Measurements from ENCODE around the gene ABCF3. TPM values are rescaled to one million over a fixed set of nuclear protein-coding genes. Genes with fewer than 3 reads are reported as not detected.
A peak's percentile ranks its signal among the peaks of the same experiment; 100 is the strongest.
"Not testable (repeated sequence)": the region's sequence is repeated elsewhere in the genome, so short reads cannot be mapped to it uniquely, and the experiment has no call there.

ABCF3 gene, protein sequence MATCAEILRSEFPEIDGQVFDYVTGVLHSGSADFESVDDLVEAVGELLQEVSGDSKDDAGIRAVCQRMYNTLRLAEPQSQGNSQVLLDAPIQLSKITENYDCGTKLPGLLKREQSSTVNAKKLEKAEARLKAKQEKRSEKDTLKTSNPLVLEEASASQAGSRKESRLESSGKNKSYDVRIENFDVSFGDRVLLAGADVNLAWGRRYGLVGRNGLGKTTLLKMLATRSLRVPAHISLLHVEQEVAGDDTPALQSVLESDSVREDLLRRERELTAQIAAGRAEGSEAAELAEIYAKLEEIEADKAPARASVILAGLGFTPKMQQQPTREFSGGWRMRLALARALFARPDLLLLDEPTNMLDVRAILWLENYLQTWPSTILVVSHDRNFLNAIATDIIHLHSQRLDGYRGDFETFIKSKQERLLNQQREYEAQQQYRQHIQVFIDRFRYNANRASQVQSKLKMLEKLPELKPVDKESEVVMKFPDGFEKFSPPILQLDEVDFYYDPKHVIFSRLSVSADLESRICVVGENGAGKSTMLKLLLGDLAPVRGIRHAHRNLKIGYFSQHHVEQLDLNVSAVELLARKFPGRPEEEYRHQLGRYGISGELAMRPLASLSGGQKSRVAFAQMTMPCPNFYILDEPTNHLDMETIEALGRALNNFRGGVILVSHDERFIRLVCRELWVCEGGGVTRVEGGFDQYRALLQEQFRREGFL
- 52.1 and 65.6 TPM in 2 replicates for total RNA-seq (2014; rRNA removed; shearing (Covaris generic); ENCODE audit: low replicate concordance)

DNA sequence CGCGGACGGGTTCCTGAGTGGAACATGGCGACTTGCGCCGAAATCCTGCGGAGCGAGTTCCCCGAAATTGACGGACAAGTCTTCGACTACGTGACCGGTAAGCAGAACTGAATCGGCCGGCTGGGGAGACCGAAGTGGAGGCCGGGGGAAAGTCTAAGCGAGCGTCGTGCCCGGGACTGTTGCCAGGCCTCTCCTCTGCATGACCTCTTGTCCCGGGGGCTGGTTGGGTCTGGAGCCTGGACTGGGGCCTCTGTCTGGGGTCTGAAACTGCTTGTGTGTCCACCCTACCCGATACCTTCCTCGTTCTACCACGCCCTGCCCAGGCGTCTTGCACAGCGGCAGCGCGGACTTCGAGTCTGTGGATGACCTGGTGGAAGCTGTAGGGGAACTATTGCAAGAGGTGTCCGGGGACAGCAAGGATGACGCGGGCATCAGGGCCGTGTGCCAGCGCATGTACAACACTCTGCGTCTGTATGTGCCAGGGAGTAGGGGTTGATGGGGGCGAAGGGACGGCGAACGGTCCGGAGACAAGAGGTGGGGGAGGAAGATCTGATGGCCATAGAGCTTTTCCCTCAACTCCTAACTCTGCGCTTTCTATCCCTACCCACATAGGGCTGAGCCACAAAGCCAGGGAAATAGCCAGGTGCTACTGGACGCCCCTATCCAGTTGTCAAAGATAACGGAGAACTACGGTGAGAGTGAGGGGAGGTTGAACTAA, at the start of gene ABCF3:
ABCF3 (plus strand) TSS at position 16 of the 718 bp plus-strand sequence; CDS start at position 25, 9 bp downstream.
- DNase-seq (ENCODE audit: low read depth): no peak
- in situ Hi-C loops (cut with HindIII; ENCODE audit: low pct_unique_long_range_greater_than_20kb, low sequenced_read_pairs): no loop called here

DNA sequence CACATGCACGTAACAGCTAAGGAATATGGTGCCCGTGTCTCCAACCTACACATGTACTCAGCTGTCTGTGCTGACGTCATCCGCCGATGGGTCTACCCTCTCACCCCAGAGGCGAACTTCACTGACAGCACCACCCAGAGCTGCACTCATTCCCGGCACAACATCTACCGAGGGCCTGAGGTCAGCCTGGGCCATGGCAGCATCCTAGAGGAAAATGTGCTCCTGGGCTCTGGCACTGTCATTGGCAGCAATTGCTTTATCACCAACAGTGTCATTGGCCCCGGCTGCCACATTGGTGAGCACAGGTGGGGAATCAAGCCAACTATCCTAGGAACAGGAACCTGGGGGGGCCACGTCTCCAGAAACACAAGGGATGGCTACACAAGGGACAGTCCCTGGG, 45.6 kb upstream of the ABCF3 start:
- DNase-seq (ENCODE audit: low read depth): no peak
- in situ Hi-C loops (cut with HindIII; ENCODE audit: low pct_unique_long_range_greater_than_20kb, low sequenced_read_pairs): no loop called here

DNA sequence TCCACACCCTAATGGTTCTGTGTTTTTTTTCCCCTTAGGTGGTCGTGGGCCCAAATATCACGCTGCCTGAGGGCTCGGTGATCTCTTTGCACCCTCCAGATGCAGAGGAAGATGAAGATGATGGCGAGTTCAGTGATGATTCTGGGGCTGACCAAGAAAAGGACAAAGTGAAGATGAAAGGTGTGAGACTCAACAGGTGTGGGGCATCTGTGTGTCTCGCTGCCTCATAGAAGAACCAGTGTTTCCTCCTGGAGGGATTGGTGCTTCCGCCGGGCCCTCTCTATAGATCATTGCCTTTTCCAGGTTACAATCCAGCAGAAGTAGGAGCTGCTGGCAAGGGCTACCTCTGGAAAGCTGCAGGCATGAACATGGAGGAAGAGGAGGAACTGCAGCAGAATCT, 43.8 kb upstream of the ABCF3 start:
- no peak for DNase-seq (ENCODE audit: low read depth)
- in situ Hi-C loops (cut with HindIII; ENCODE audit: low pct_unique_long_range_greater_than_20kb, low sequenced_read_pairs): no loop called here

DNA sequence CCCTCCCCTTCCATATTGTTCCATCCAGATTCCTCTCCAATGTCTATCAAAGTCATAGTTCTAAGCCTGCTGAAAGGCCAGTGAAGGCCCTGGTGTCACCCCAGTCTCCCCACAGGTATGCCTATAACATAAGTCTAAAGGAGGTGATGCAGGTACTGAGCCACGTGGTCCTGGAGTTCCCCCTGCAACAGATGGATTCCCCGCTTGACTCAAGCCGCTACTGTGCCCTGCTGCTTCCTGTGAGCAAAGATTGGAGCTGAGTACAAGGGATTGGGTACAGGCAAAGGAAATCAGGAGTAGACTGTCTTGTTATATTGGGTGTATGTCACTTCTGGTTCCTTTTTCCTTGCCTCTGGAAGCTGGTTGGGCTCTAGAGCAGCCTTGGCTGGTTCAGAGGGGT, 42.7 kb upstream of the ABCF3 start:
- in situ Hi-C loops (cut with HindIII; ENCODE audit: low pct_unique_long_range_greater_than_20kb, low sequenced_read_pairs): no loop called here
- DNase-seq (ENCODE audit: low read depth): no peak

DNA sequence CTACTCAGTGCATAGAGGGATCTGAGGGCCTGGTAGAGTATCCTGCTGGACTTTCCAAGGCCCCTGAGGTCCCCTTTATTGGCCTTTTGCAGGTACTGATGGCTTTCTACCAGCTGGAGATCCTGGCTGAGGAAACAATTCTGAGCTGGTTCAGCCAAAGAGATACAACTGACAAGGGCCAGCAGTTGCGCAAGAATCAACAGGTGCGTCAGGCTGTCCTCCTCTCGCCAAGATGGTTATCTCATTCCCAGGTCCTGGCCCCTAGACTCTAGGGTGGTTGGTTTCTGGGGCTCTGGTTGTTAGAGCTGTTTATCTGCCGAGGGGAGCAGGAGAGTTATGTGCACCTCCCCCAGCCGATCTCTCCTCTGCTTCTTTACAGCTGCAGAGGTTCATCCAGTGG, 41.5 kb upstream of the ABCF3 start:
- no peak for DNase-seq (ENCODE audit: low read depth)
- in situ Hi-C loops (cut with HindIII; ENCODE audit: low pct_unique_long_range_greater_than_20kb, low sequenced_read_pairs): no loop called here

- in situ Hi-C loops (cut with HindIII; ENCODE audit: low pct_unique_long_range_greater_than_20kb, low sequenced_read_pairs): no loop called here
- DNase-seq (ENCODE audit: low read depth): peak; percentile 92
Observed at GRCh38 chr3:184145111-184145524, 40.9 kb upstream of the ABCF3 start.

DNA sequence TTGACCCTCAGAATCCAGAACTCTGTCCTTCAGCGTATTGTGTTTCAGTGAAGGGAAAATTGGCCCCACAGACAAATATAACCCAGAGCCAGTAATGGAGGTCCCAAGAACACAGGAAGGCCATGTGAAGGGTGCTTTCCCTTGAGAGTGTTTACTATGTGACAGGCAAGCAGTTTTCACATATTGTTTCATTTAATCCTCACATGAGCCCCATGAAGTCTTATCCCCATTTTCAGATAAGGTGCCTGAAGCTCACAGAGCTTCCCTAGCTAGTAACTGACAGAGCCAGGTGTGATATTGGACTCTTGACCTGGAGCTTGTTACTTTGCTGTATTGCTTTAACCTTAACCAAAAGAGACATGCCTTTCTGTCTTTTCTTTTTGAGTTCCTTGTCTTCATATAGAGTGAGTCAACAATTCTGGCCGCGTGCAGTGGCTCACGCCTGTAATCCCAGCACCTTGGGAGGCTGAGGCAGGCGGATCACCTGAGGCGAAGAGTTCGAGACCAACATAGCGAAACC, 40.2 kb upstream of the ABCF3 start:
- no peak for DNase-seq (ENCODE audit: low read depth)
- in situ Hi-C loops (cut with HindIII; ENCODE audit: low pct_unique_long_range_greater_than_20kb, low sequenced_read_pairs): no loop called here

GRCh38 chr3:184148076-184148475, 37.9 kb upstream of the ABCF3 start:
- DNase-seq (ENCODE audit: low read depth): no peak
- in situ Hi-C loops (cut with HindIII; ENCODE audit: low pct_unique_long_range_greater_than_20kb, low sequenced_read_pairs): no loop called here

GRCh38 chr3:184149123-184149522, 36.9 kb upstream of the ABCF3 start:
- DNase-seq (ENCODE audit: low read depth): no peak
- in situ Hi-C loops (cut with HindIII; ENCODE audit: low pct_unique_long_range_greater_than_20kb, low sequenced_read_pairs): no loop called here

GRCh38 chr3:184149770-184150169, 36.2 kb upstream of the ABCF3 start:
- DNase-seq (ENCODE audit: low read depth): peak; percentile 39
- in situ Hi-C loops (cut with HindIII; ENCODE audit: low pct_unique_long_range_greater_than_20kb, low sequenced_read_pairs): not testable (repeated sequence)

DNA sequence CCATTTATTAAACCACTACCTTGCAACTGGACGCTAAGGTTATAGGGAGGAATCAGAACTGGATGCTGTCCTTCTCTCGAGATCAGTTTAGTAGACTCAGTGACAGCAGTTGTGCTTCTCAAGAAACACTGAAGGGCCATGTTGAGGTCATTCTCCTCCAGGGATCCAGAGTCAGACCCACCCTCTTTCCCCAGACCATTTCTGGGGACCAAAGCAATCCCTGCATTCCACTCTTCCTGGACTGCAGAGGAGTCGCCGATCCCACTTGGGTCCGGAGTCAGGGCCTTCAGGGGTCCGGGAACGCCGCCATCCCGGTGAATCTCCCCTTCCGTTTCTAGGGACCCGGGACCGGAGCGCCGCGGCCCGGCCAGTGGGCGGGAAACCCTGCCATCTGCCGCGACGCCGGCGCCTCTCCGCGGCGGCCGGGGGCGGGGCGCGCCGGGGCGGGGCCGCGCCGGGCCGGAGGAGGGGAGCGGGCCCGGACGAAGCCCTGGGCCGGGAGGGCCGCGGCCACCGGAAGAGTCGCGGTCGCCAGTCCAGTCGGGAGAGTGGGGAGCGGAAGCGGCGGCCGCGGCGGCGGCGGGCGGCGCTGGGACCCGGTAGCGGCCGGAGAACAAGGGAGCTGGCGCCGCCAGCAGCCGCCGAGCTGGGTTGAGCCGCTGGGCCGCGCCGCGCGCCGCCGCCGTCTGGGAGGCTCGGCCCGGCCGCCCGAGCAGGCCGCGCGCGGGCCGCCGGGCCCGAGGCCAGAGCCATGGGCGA, 30.9 kb upstream of the ABCF3 start, which contains the start of gene DVL3:
DVL3 (plus strand) TSS at position 493 of the 759 bp plus-strand sequence; CDS start at position 752, 259 bp downstream.
- peak; percentile 70 for DNase-seq (ENCODE audit: low read depth)
- in situ Hi-C loops (cut with HindIII; ENCODE audit: low pct_unique_long_range_greater_than_20kb, low sequenced_read_pairs): no loop called here

DNA sequence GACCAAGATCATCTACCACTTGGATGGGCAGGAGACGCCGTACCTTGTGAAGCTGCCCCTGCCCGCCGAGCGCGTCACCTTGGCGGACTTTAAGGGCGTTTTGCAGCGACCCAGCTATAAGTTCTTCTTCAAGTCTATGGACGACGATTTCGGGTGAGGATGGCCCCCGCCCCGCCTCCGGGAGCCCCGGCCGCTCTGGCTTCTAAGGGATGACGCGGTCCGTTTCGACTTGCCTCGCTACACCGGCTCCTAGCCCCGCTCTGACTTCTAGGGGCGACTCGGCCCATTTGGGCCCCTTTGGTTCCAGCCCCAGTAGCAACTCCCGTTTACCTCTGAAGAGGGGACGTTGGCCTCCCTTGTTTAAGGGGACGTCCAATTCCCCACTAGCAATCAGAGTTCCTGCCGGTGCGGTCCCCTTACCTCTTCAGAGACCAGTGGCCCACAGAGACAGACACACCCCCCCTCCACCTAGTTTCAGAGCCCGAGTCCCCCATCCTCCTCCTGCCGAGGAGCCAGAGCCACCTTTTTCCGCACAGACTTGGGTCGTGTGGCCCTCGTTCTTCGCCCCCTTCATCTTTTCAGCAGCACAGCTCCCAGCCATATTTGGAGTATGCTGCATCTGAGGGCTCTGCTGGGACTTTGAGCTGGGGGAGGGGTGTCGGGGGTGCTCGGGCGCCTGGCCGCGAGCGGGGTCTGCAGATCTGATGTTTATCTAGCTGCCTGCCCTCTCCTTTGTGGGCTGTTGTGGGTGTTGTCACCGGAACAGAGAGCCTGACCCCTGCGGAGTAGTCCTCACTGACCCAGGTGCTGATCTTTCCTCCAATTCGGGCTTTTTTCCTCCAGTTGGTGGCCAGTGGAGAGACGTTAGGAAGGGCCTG, 30.1 kb upstream of the ABCF3 start:
- in situ Hi-C loops (cut with HindIII; ENCODE audit: low pct_unique_long_range_greater_than_20kb, low sequenced_read_pairs): no loop called here
- DNase-seq (ENCODE audit: low read depth): peak; percentile 41

DNA sequence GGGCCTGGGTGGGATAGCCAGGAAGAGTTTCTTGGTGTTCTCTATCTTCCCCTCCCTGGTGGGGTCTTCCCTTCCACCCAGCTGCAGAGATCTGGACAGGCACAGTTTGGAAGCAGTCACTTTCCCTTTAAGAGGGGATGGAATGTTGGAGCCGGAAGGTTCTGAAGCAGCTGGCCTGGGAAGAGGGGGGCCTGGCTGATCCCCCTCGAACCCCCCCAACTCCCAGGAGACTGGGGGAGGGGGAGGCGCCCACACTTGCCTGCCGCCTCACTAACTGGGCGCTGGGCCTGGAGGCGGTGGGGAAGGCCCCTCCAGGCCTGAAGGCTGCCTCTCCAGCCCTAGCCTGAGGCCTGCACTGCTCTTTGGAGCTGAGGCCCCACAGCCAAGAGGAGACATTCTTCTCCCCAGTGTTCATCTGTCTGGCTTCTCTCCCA, 29.5 kb upstream of the ABCF3 start:
- DNase-seq (ENCODE audit: low read depth): no peak
- in situ Hi-C loops (cut with HindIII; ENCODE audit: low pct_unique_long_range_greater_than_20kb, low sequenced_read_pairs): no loop called here

DNA sequence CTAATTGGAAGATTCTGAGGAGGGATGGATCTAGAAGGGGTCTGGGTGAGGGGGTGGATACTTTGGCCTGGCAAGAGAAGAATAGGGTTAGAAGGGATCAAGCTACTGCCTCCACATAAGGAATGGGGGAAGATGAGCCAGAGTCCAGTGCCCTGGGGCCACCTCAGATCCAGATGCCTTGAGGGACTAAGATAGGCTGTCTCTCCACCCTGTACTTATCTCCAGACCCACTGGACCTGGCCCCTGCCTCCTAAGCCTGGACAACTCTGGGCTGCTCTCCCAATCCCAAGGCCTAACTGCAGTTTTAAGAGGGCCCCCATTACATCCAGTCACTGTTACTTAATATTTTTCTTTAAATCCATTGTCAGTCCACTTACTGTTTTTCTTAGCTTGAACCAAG, 28.8 kb upstream of the ABCF3 start:
- no peak for DNase-seq (ENCODE audit: low read depth)
- in situ Hi-C loops (cut with HindIII; ENCODE audit: low pct_unique_long_range_greater_than_20kb, low sequenced_read_pairs): no loop called here

DNA sequence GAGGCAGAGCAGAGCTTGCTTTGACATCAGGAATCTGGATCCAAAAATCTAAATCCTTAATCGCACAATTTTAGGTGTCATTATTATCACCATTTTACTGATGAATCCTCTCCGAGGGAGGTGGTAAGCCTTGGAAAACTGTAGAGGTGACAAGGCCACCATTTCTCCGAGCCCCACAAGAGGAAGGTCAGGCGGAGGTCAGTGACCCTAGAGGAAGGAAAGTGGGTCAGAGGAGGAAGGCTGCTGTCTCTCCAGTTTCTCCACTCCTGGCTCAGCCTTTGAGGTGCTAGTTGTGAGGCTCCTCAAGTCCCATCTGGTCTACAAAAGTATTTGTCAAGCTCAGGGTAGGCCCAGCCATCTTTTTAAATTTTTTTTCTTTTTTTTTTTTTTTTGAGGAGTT, 27.6 kb upstream of the ABCF3 start:
- in situ Hi-C loops (cut with HindIII; ENCODE audit: low pct_unique_long_range_greater_than_20kb, low sequenced_read_pairs): no loop called here
- no peak for DNase-seq (ENCODE audit: low read depth)

DNA sequence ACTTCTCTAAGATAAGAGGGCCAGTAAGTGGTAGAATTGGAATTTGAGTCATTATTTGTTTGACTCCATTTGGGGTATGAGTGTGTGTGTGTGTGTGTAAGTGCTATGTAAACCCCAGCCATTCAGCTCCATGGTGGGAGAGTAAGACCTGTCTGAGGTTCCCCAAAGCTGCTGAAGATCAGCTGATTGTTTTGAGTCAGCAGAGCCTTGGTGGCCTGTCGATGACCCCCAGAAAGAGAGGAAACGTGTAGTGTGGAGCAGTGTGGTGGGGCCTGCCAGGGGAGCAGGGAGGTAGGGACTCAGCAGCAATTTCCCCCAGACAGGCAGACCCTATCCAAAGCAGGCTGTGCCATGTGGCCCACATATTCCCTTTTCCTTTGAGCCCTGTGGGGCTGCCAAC, 25.5 kb upstream of the ABCF3 start:
- in situ Hi-C loops (cut with HindIII; ENCODE audit: low pct_unique_long_range_greater_than_20kb, low sequenced_read_pairs): no loop called here
- no peak for DNase-seq (ENCODE audit: low read depth)

DNA sequence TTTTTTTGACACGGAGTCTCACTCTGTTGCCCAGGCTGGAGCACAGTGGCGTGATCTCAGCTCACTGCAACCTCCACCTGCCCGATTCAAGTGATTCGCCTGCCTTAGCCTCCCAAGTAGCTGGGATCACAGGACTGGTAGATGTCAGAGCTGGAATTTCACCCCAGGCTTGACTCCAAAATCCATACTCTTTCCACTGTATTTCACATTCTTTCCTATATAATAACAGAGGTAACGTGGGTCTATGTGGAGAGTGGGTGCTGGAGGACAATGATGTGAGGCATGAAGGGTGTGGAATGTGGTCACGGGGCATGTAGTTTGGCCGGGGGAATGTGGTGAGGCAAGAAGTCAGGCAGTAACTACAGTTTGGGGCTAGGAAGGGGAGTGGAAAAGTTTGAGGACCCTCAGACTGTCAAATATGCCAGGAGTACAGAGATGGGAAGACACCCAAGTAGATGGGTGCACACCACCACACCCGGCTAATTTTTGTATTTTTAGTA, 23.4 kb upstream of the ABCF3 start:
- DNase-seq (ENCODE audit: low read depth); in situ Hi-C loops (cut with HindIII; ENCODE audit: low pct_unique_long_range_greater_than_20kb, low sequenced_read_pairs): not testable (repeated sequence)

Measured in Caki2 (cell line).